C4-2B (cell line): ENCODE results near the gene TRIM41.
"Not testable (repeated sequence)": the region's sequence is repeated elsewhere in the genome, so short reads cannot be mapped to it uniquely, and the experiment has no call there.

Experiments used
- H3K27ac ChIP-seq: fragments of 450-650 bp; 2 replicates; pipeline ENCODE4 v1.5.1; 2017
- CTCF ChIP-seq: fragments of 450-650 bp; conservative IDR thresholded peaks from 2 replicates; pipeline ENCODE4 v1.5.1; 2017; ENCODE audit warnings: mild to moderate bottlenecking
- ZFX ChIP-seq: fragments of 450-650 bp; IDR thresholded peaks from 2 replicates; pipeline ENCODE4 v1.6.1; 2017

TRIM41 gene

GRCh38 chr5:181258576-181258975, 35.5 kb downstream of the TRIM41 start:
- H3K27ac ChIP-seq, result no peak overlapping the region
- TF ChIP-seq CTCF (no peak), ZFX (no peak)

- H3K27ac ChIP-seq, result no peak overlapping the region; the same call in 1 of the 2 replicates
- TF ChIP-seq CTCF, result no peak
Measured at GRCh38 chr5:181259283-181259682, 36.2 kb downstream of the TRIM41 start.

GRCh38 chr5:181259974-181260719, 37.1 kb downstream of the TRIM41 start:
- TF ChIP-seq ZFX (no peak), CTCF (no peak)
- H3K27ac ChIP-seq, result peak overlapping the region; percentile 95

GRCh38 chr5:181260720-181261319, 37.7 kb downstream of the TRIM41 start, which contains the start of gene TRIM52:
Gene TRIM52 (minus strand): TSS chr5:181261143. CDS start chr5:181260813, 330 bp downstream.
- H3K27ac ChIP-seq, result peak within 1 kb of the TSS; percentile 95
- TF ChIP-seq CTCF (no peak), ZFX (no peak)

GRCh38 chr5:181261320-181262049, 38.4 kb downstream of the TRIM41 start:
- peak overlapping the region; percentile 95 for H3K27ac ChIP-seq
- TF ChIP-seq ZFX, result peak; percentile 100
- TF ChIP-seq CTCF, result no peak

- peak overlapping the region; percentile 95 for H3K27ac ChIP-seq
- TF ChIP-seq ZFX (no peak), CTCF (no peak)
Measured at GRCh38 chr5:181263633-181264032, 40.6 kb downstream of the TRIM41 start.

- TF ChIP-seq CTCF, result no peak
- no peak for TF ChIP-seq ZFX
Measured at GRCh38 chr5:181265092-181265671, 42.1 kb downstream of the TRIM41 start.

GRCh38 chr5:181267291-181267904, 44.3 kb downstream of the TRIM41 start:
- not testable (repeated sequence) for H3K27ac ChIP-seq

More at GRCh38 chr5:181265092-181265671, 42.1 kb downstream of the TRIM41 start:
- peak overlapping the region; percentile 95 for H3K27ac ChIP-seq

- H3K27ac ChIP-seq, result not testable (repeated sequence)
Measured at GRCh38 chr5:181267907-181268306, 44.8 kb downstream of the TRIM41 start.
